ENCODE data around the gene TAF6.
A peak's percentile ranks its signal among the peaks of the same experiment; 100 is the strongest.

TAF6 gene

GRCh38 chr7:100142461-100142860, 23.3 kb upstream of the TAF6 start:
- no peak overlapping the region for H4K8ac ChIP-seq (ENCODE audit: low read length)
- H3K9me3 ChIP-seq (ENCODE audit: control insufficient read depth, low read length): no peaks in the 10 kb centered on the region
- no peak overlapping the region for H3K14ac ChIP-seq (ENCODE audit: low read length in 2 of 2)
- H3K4me3 ChIP-seq (ENCODE audit: insufficient read depth in 1 of 2, low read depth in 1 of 2, low read length in 2 of 2): no peak overlapping the region
- no peak overlapping the region for H2AK5ac ChIP-seq (ENCODE audit: low read length, severe bottlenecking)
- no peak overlapping the region for H3K27ac ChIP-seq (ENCODE audit: low read length, poor library complexity, severe bottlenecking)
- no peak overlapping the region for H4K91ac ChIP-seq (ENCODE audit: low read length)
- no peaks in the 10 kb centered on the region for H3K36me3 ChIP-seq (ENCODE audit: control insufficient read depth in 1 of 2, insufficient read depth in 2 of 2, low read depth in 1 of 2, low read length in 2 of 2)
- H2BK120ac ChIP-seq (ENCODE audit: low read depth, low read length): no peak overlapping the region
- H3K23ac ChIP-seq (ENCODE audit: low read length in 2 of 2): no peak overlapping the region
- H2BK5ac ChIP-seq (ENCODE audit: low read depth, low read length, poor library complexity, severe bottlenecking): no peak overlapping the region
- H3K18ac ChIP-seq (ENCODE audit: low read depth in 1 of 2, low read length in 2 of 2): no peak overlapping the region
- no peaks in the 10 kb centered on the region for H3K4me1 ChIP-seq (ENCODE audit: control insufficient read depth, insufficient read depth, low read depth, low read length)
- H3K79me1 ChIP-seq (replicated peaks; ENCODE audit: low read length, poor library complexity, severe bottlenecking): no peaks in the 10 kb centered on the region
- no peak overlapping the region for H3K4ac ChIP-seq (ENCODE audit: low read depth in 1 of 2, low read length in 2 of 2)
- H2BK15ac ChIP-seq (ENCODE audit: low read depth, poor library complexity, severe bottlenecking): no peak overlapping the region
- no peak for DNase-seq
- H3K9ac ChIP-seq (ENCODE audit: low read length): no peak overlapping the region
- no peak overlapping the region for H3K4me2 ChIP-seq (ENCODE audit: low read length, poor library complexity, severe bottlenecking)
- WGBS: 94% methylated on average over 3 of the region's 3 CpGs
- peaks cover 4 to 7% of the 10 kb centered on the region in 2 experiments for H3K27me3 ChIP-seq (ENCODE audit: control insufficient read depth in 1 of 2, insufficient read depth in 1 of 2, low read length in 2 of 2)
- no peak overlapping the region for H2AFZ ChIP-seq (ENCODE audit: low read depth, low read length)
- no peak overlapping the region for H2BK12ac ChIP-seq (ENCODE audit: low read length in 2 of 2)

DNA sequence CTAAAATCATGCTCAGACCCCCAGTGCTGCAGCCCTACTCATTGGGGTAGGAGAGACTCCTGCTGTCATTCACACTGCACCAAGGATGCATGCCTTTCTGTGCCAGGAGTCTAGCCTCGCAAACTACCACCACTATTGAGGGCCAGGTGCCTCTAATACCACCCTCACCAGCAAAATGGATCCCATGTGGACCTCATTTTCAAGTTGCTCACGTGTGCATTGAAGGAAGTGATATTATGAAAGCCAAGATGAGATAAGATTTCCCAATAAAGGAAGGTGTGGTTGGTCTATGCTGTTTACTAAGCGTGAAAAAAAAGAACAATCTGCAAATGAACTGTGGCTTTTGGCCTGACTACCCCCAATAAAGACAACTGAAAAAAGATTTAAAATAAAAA, 22.4 kb upstream of the TAF6 start:
- no peak overlapping the region for H2BK15ac ChIP-seq (ENCODE audit: low read depth, poor library complexity, severe bottlenecking)
- H2BK12ac ChIP-seq (ENCODE audit: low read length in 2 of 2): no peak overlapping the region
- H2BK120ac ChIP-seq (ENCODE audit: low read depth, low read length): no peak overlapping the region
- no peak overlapping the region for H2BK5ac ChIP-seq (ENCODE audit: low read depth, low read length, poor library complexity, severe bottlenecking)
- H3K79me1 ChIP-seq (replicated peaks; ENCODE audit: low read length, poor library complexity, severe bottlenecking): no peaks in the 10 kb centered on the region
- H3K27me3 ChIP-seq (ENCODE audit: control insufficient read depth in 1 of 2, insufficient read depth in 1 of 2, low read length in 2 of 2): peaks cover 4 to 7% of the 10 kb centered on the region in 2 experiments
- no peak for DNase-seq
- no peaks in the 10 kb centered on the region for H3K4me1 ChIP-seq (ENCODE audit: control insufficient read depth, insufficient read depth, low read depth, low read length)
- H2AFZ ChIP-seq (ENCODE audit: low read depth, low read length): no peak overlapping the region
- H3K36me3 ChIP-seq (ENCODE audit: control insufficient read depth in 1 of 2, insufficient read depth in 2 of 2, low read depth in 1 of 2, low read length in 2 of 2): no peaks in the 10 kb centered on the region
- H3K23ac ChIP-seq (ENCODE audit: low read length in 2 of 2): no peak overlapping the region
- no peak overlapping the region for H3K4me3 ChIP-seq (ENCODE audit: insufficient read depth in 1 of 2, low read depth in 1 of 2, low read length in 2 of 2)
- H3K14ac ChIP-seq (ENCODE audit: low read length in 2 of 2): no peak overlapping the region
- H4K8ac ChIP-seq (ENCODE audit: low read length): no peak overlapping the region
- H3K4ac ChIP-seq (ENCODE audit: low read depth in 1 of 2, low read length in 2 of 2): no peak overlapping the region
- no peak overlapping the region for H3K4me2 ChIP-seq (ENCODE audit: low read length, poor library complexity, severe bottlenecking)
- 75% methylated on average over 2 of the region's 3 CpGs for WGBS
- no peak overlapping the region for H3K27ac ChIP-seq (ENCODE audit: low read length, poor library complexity, severe bottlenecking)
- H3K9ac ChIP-seq (ENCODE audit: low read length): no peak overlapping the region
- no peak overlapping the region for H4K91ac ChIP-seq (ENCODE audit: low read length)
- H3K18ac ChIP-seq (ENCODE audit: low read depth in 1 of 2, low read length in 2 of 2): no peak overlapping the region
- no peak overlapping the region for H2AK5ac ChIP-seq (ENCODE audit: low read length, severe bottlenecking)
- no peaks in the 10 kb centered on the region for H3K9me3 ChIP-seq (ENCODE audit: control insufficient read depth, low read length)

GRCh38 chr7:100137851-100138760, 18.9 kb upstream of the TAF6 start:
- Histone ChIP-seq H3K27ac (ENCODE audit: low read length, poor library complexity, severe bottlenecking) (no peak overlapping the region), H2AK5ac (ENCODE audit: low read length, severe bottlenecking) (no peak overlapping the region), H3K4me2 (ENCODE audit: low read length, poor library complexity, severe bottlenecking) (no peak overlapping the region), H2AFZ (ENCODE audit: low read depth, low read length) (no peak overlapping the region), H2BK5ac (ENCODE audit: low read depth, low read length, poor library complexity, severe bottlenecking) (no peak overlapping the region), H4K91ac (ENCODE audit: low read length) (no peak overlapping the region), H3K4me3 (ENCODE audit: insufficient read depth in 1 of 2, low read depth in 1 of 2, low read length in 2 of 2) (no peak overlapping the region), H2BK120ac (ENCODE audit: low read depth, low read length) (no peak overlapping the region), H3K27me3 (ENCODE audit: control insufficient read depth in 1 of 2, insufficient read depth in 1 of 2, low read length in 2 of 2) (peaks cover 7 to 9% of the 10 kb centered on the region in 2 experiments), H3K18ac (ENCODE audit: low read depth in 1 of 2, low read length in 2 of 2) (no peak overlapping the region), H2BK15ac (ENCODE audit: low read depth, poor library complexity, severe bottlenecking) (no peak overlapping the region), H3K9me3 (ENCODE audit: control insufficient read depth, low read length) (no peaks in the 10 kb centered on the region), H3K36me3 (ENCODE audit: control insufficient read depth in 1 of 2, insufficient read depth in 2 of 2, low read depth in 1 of 2, low read length in 2 of 2) (no peaks in the 10 kb centered on the region), H3K79me1 (replicated peaks; ENCODE audit: low read length, poor library complexity, severe bottlenecking) (no peaks in the 10 kb centered on the region), H3K9ac (ENCODE audit: low read length) (no peak overlapping the region), H3K14ac (ENCODE audit: low read length in 2 of 2) (no peak overlapping the region), H2BK12ac (ENCODE audit: low read length in 2 of 2) (no peak overlapping the region), H3K23ac (ENCODE audit: low read length in 2 of 2) (no peak overlapping the region), H3K4me1 (ENCODE audit: control insufficient read depth, insufficient read depth, low read depth, low read length) (no peaks in the 10 kb centered on the region), H4K8ac (ENCODE audit: low read length) (no peak overlapping the region), H3K4ac (ENCODE audit: low read depth in 1 of 2, low read length in 2 of 2) (no peak overlapping the region)
- DNase-seq: no peak
- WGBS: 93% methylated on average over 13 of the region's 13 CpGs

GRCh38 chr7:100132697-100133151, 13.6 kb upstream of the TAF6 start:
- H4K91ac ChIP-seq (ENCODE audit: low read length): no peak overlapping the region
- H3K36me3 ChIP-seq (ENCODE audit: control insufficient read depth in 1 of 2, insufficient read depth in 2 of 2, low read depth in 1 of 2, low read length in 2 of 2): no peaks in the 10 kb centered on the region
- no peak overlapping the region for H2BK15ac ChIP-seq (ENCODE audit: low read depth, poor library complexity, severe bottlenecking)
- H3K14ac ChIP-seq (ENCODE audit: low read length in 2 of 2): no peak overlapping the region
- no peak overlapping the region for H3K27ac ChIP-seq (ENCODE audit: low read length, poor library complexity, severe bottlenecking)
- H2BK5ac ChIP-seq (ENCODE audit: low read depth, low read length, poor library complexity, severe bottlenecking): no peak overlapping the region
- H3K9ac ChIP-seq (ENCODE audit: low read length): peak overlapping the region; percentile 42
- H3K23ac ChIP-seq (ENCODE audit: low read length in 2 of 2): no peak overlapping the region
- no peak overlapping the region for H4K8ac ChIP-seq (ENCODE audit: low read length)
- 20% methylated on average over 3 of the region's 3 CpGs for WGBS
- H2AFZ ChIP-seq (ENCODE audit: low read depth, low read length): no peak overlapping the region
- no peaks in the 10 kb centered on the region for H3K9me3 ChIP-seq (ENCODE audit: control insufficient read depth, low read length)
- DNase-seq: peak; percentile 74
- H3K18ac ChIP-seq (ENCODE audit: low read depth in 1 of 2, low read length in 2 of 2): no peak overlapping the region
- H3K27me3 ChIP-seq (ENCODE audit: control insufficient read depth in 1 of 2, insufficient read depth in 1 of 2, low read length in 2 of 2): peaks cover 0 to 5% of the 10 kb centered on the region in 2 experiments
- H2AK5ac ChIP-seq (ENCODE audit: low read length, severe bottlenecking): no peak overlapping the region
- no peak overlapping the region for H2BK120ac ChIP-seq (ENCODE audit: low read depth, low read length)
- H3K4ac ChIP-seq (ENCODE audit: low read depth in 1 of 2, low read length in 2 of 2): no peak overlapping the region
- H3K4me2 ChIP-seq (ENCODE audit: low read length, poor library complexity, severe bottlenecking): no peak overlapping the region
- peaks cover under 1% of the 10 kb centered on the region for H3K79me1 ChIP-seq (replicated peaks; ENCODE audit: low read length, poor library complexity, severe bottlenecking)
- peak overlapping the region in 1 of 2 experiments; percentile 17 for H3K4me3 ChIP-seq (ENCODE audit: insufficient read depth in 1 of 2, low read depth in 1 of 2, low read length in 2 of 2)
- peaks cover 7% of the 10 kb centered on the region for H3K4me1 ChIP-seq (ENCODE audit: control insufficient read depth, insufficient read depth, low read depth, low read length)
- no peak overlapping the region for H2BK12ac ChIP-seq (ENCODE audit: low read length in 2 of 2)
